GM23248 (cell line): ENCODE results near the gene TMEM39A.

ENCODE experiments used
- EZH2 ChIP-seq: fragments of 200-600 bp; sonication (generic); IDR thresholded peaks from 2 replicates; pipeline ENCODE4 v1.6.1; 2018; ENCODE audit warnings: antibody characterized with exemption, mild to moderate bottlenecking; ENCODE audit not compliant: insufficient read depth, poor library complexity, severe bottlenecking
- EZH2phosphoT487 ChIP-seq: fragments of 200-600 bp; sonication (generic); IDR thresholded peaks from 2 replicates; pipeline ENCODE4 v1.6.1; 2018; ENCODE audit warnings: antibody characterized with exemption, moderate library complexity, mild to moderate bottlenecking, low read depth; ENCODE audit not compliant: insufficient read depth

GRCh38 chr3:119380697-119381096 lies 82.7 kb downstream of the TMEM39A start:
- TF ChIP-seq EZH2 = no peak
- TF ChIP-seq EZH2phosphoT487 = no peak
